IMR-90 (cell line): Measurements from ENCODE around the gene PANK3. TPM values are rescaled to one million over a fixed set of nuclear protein-coding genes. Genes with fewer than 3 reads are reported as not detected.

Experiments used
- ATAC-seq: fragments of 200-7000 bp; cut with Tn5 transposase; 2 replicates; pipeline ENCODE4 v1.9.1; 2020; ENCODE audit warnings: low read depth, mild to moderate bottlenecking, moderate library complexity
- BruUV-seq: library from RNA; stranded (reverse); fragments of 400-500 nt; replicated peaks from 2 replicates; lab custom pipeline; 2021; lab: Mats Ljungman, UMichigan
- CTCF ChIA-PET: fragments of 300-600 bp; formaldehyde crosslinking; extraction: SDS; loops from one replicate; lab custom pipeline; 2021; ENCODE audit warnings: antibody characterized with exemption; lab: Yijun Ruan, JAX
- POLR2A ChIA-PET: fragments of 300-600 bp; sonication (Branson Sonifier 250); formaldehyde crosslinking; loops from one replicate; lab custom pipeline; 2022; ENCODE audit warnings: antibody characterized with exemption; ENCODE audit not compliant: unreplicated experiment; lab: Charles Lee
- DNase-seq: peaks from one replicate; pipeline ENCODE4 v3.0.0; 2013
- H2AFZ ChIP-seq: replicated peaks from 2 replicates; pipeline ENCODE3; 2013; ENCODE audit warnings: low read length, mild to moderate bottlenecking; ENCODE audit not compliant: poor library complexity
- H2AK5ac ChIP-seq: 2 replicates; pipeline ENCODE4 v1.6.1; 2013; ENCODE audit warnings: low read depth, low read length, inconsistent platforms
- H2AK9ac ChIP-seq: replicated peaks from 2 replicates; pipeline ENCODE3; 2013; ENCODE audit warnings: mild to moderate bottlenecking, low read depth, low read length, moderate library complexity; ENCODE audit not compliant: poor library complexity
- H2BK120ac ChIP-seq: 2 replicates; pipeline ENCODE4 v1.6.1; 2013; ENCODE audit warnings: low read depth, low read length, inconsistent platforms
- H2BK15ac ChIP-seq: 3 replicates; pipeline ENCODE4 v1.6.1; 2013; ENCODE audit warnings: low read depth, low read length, inconsistent platforms
- H2BK20ac ChIP-seq: 2 replicates; pipeline ENCODE4 v1.6.1; 2013; ENCODE audit warnings: low read depth, mild to moderate bottlenecking, inconsistent platforms, low read length, moderate library complexity
- H2BK5ac ChIP-seq: 2 replicates; pipeline ENCODE4 v1.6.1; 2013; ENCODE audit warnings: mild to moderate bottlenecking, low read depth, low read length, inconsistent platforms; ENCODE audit not compliant: poor library complexity, severe bottlenecking
- H3K14ac ChIP-seq: replicated peaks from 2 replicates; pipeline ENCODE4 v1.6.1; 2013; ENCODE audit warnings: low read depth, low read length, inconsistent platforms
- H3K18ac ChIP-seq: 2 replicates; pipeline ENCODE4 v1.6.1; 2013; ENCODE audit warnings: low read depth, low read length, control low read depth
- H3K23ac ChIP-seq: 2 replicates; pipeline ENCODE4 v1.6.1; 2013; ENCODE audit warnings: low read depth, low read length, inconsistent platforms
- H3K27ac ChIP-seq: 2 replicates; pipeline ENCODE4 v1.5.1; 2013; ENCODE audit warnings: mild to moderate bottlenecking, control low read depth, low read length; ENCODE audit not compliant: insufficient read depth
- H3K27me3 ChIP-seq: 2 replicates; pipeline ENCODE4 v1.6.1; 2013; ENCODE audit warnings: low read length; ENCODE audit not compliant: control insufficient read depth, insufficient read depth
- H3K36me3 ChIP-seq: 2 replicates; pipeline ENCODE4 v1.6.1; 2013; ENCODE audit warnings: low read length, mixed read lengths; ENCODE audit not compliant: control insufficient read depth, insufficient read depth
- H3K4ac ChIP-seq: 2 replicates; pipeline ENCODE4 v1.6.1; 2013; ENCODE audit warnings: low read depth, low read length, inconsistent platforms
- H3K4me1 ChIP-seq: 2 replicates; pipeline ENCODE4 v1.6.1; 2013; ENCODE audit warnings: low read length, mixed read lengths; ENCODE audit not compliant: control insufficient read depth, insufficient read depth
- H3K4me2 ChIP-seq: 2 replicates; pipeline ENCODE4 v1.6.1; 2013; ENCODE audit warnings: low read depth, mild to moderate bottlenecking, control low read depth, low read length, moderate library complexity
- H3K4me3 ChIP-seq: 2 replicates; pipeline ENCODE4 v1.5.1; 2013; ENCODE audit warnings: low read depth, mild to moderate bottlenecking, control low read depth, low read length, moderate library complexity; ENCODE audit not compliant: insufficient read depth
- H3K56ac ChIP-seq: 2 replicates; pipeline ENCODE4 v1.6.1; 2013; ENCODE audit warnings: low read length, inconsistent platforms; ENCODE audit not compliant: insufficient read depth; ENCODE audit errors: extremely low read depth
- H3K79me1 ChIP-seq, 2 experiments: 2 replicates each; pipeline ENCODE4 v1.6.1; 2013; ENCODE audit warnings: low read length in 2 of 2, inconsistent platforms in 1 of 2, low read depth in 1 of 2
- H3K9ac ChIP-seq: 2 replicates; pipeline ENCODE4 v1.6.1; 2013; ENCODE audit warnings: low read depth, low read length, control low read depth
- H3K9me1 ChIP-seq: 2 replicates; pipeline ENCODE4 v1.6.1; 2013; ENCODE audit warnings: low read length, inconsistent platforms; ENCODE audit not compliant: insufficient read depth
- H3K9me3 ChIP-seq: 2 replicates; pipeline ENCODE4 v1.6.1; 2013; ENCODE audit warnings: low read length; ENCODE audit not compliant: control insufficient read depth, insufficient read depth
- H4K20me1 ChIP-seq: 2 replicates; pipeline ENCODE4 v1.6.1; 2013; ENCODE audit warnings: low read length, inconsistent platforms; ENCODE audit not compliant: insufficient read depth
- H4K5ac ChIP-seq: 2 replicates; pipeline ENCODE4 v1.6.1; 2013; ENCODE audit warnings: mild to moderate bottlenecking, low read depth, low read length, control low read depth
- H4K8ac ChIP-seq, 2 experiments: 2 replicates each; pipeline ENCODE4 v1.6.1; 2013; ENCODE audit warnings: low read depth in 2 of 2, low read length in 2 of 2, control low read depth in 1 of 2, inconsistent platforms in 1 of 2
- H4K91ac ChIP-seq: 2 replicates; pipeline ENCODE4 v1.6.1; 2013; ENCODE audit warnings: low read depth, low read length, inconsistent platforms; ENCODE audit not compliant: insufficient read depth
- ELK1 ChIP-seq: fragments of 150-350 bp; IDR thresholded peaks from 2 replicates; pipeline ENCODE4 v1.6.1; 2016; ENCODE audit warnings: low read depth, mild to moderate bottlenecking, low read length, moderate library complexity, borderline replicate concordance
- FOS ChIP-seq: fragments of 150-350 bp; IDR thresholded peaks from 2 replicates; pipeline ENCODE4 v1.6.1; 2016; ENCODE audit warnings: low read depth, low read length
- MAZ ChIP-seq: IDR thresholded peaks from 2 replicates; pipeline ENCODE4 v1.6.1; 2012; ENCODE audit warnings: low read depth, mild to moderate bottlenecking, low read length, improper control_type of control experiment, moderate library complexity, borderline replicate concordance
- MXI1 ChIP-seq: IDR thresholded peaks from 2 replicates; pipeline ENCODE4 v1.6.1; 2012; ENCODE audit warnings: low read depth, mild to moderate bottlenecking, low read length, moderate library complexity, borderline replicate concordance
- NFE2L2 ChIP-seq: fragments of 150-350 bp; IDR thresholded peaks from 2 replicates; pipeline ENCODE4 v1.6.1; 2016; ENCODE audit warnings: low read depth, mild to moderate bottlenecking, low read length
- RAD21 ChIP-seq: IDR thresholded peaks from 2 replicates; pipeline ENCODE4 v1.6.1; 2012; ENCODE audit warnings: low read length, improper control_type of control experiment
- RCOR1 ChIP-seq: IDR thresholded peaks from 2 replicates; pipeline ENCODE4 v1.6.1; 2012; ENCODE audit warnings: mild to moderate bottlenecking, low read length, improper control_type of control experiment; ENCODE audit not compliant: insufficient replicate concordance
- SMC3 ChIP-seq: fragments of 150-350 bp; IDR thresholded peaks from 2 replicates; pipeline ENCODE4 v1.6.1; 2016; ENCODE audit warnings: low read depth, mild to moderate bottlenecking, antibody characterized with exemption, low read length, moderate library complexity
- WGBS, 2 experiments: methylation state at CpG; one replicate each; pipeline versions ENCODE4 v1.1.5 to v1.1.7; 2013; ENCODE audit warnings: missing lambda C conversion rate in 2 of 2; ENCODE audit not compliant: insufficient read length in 1 of 2; ENCODE audit errors: extremely low coverage in 2 of 2; 5-methylcytosine and 5-hydroxymethylcytosine counted together
- dilution Hi-C: fragments of 300-500 bp; cut with HindIII; formaldehyde crosslinking; loops from one replicate; pipeline ENCODE4 v1.14.3; 2018; ENCODE audit warnings: low sequenced_read_pairs; ENCODE audit not compliant: unreplicated experiment
- in situ Hi-C: fragments of 300-500 bp; cut with MboI; formaldehyde crosslinking; loops from 3 replicates; pipeline ENCODE4 v1.14.3; 2019; ENCODE audit warnings: low sequenced_read_pairs, inconsistent platforms, mixed read lengths
- intact Hi-C: fragments of 100-400 bp; cut with micrococcal nuclease; formaldehyde crosslinking; loops from 2 replicates; pipeline ENCODE4 v1.10.0; 2022
- polyA plus RNA-seq, 3 experiments: library from polyadenylated mRNA; depleted of rRNA; stranded (reverse); fragments of >200 nt; gene quantifications; 2 replicates each; pipeline ENCODE4 v1.2.3, GENCODE V29; 2012; ENCODE audit warnings: low replicate concordance in 1 of 3
- total RNA-seq: library from RNA; depleted of rRNA; stranded (reverse); fragments of >200 nt; gene quantifications from 2 replicates; pipeline ENCODE4 v1.2.3, GENCODE V29; 2012

PANK3 gene
- total and polyA plus RNA-seq, 2 of the 4 experiments (the other 2 are of a cell fraction) = 6.9 to 21.0 TPM

DNA sequence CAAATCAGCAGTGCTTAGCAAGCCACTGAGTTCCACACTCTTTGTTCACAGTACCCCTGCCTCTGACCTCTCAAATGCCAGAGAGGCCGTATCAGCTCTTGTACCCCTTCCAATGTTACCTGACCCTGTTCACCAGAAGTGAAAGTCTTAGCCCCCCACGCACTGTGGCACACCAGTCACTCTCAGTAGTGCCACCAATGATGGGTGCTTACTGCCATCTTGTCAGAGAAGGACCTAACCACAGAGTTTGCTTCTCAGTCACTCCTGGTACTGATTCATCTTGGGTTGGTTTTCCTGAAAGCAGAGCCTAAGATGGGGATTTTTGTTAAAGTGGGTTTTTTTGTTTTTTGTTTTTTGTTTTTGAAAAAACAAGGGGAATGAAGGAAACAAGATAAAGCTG, 28.8 kb upstream of the PANK3 start:
- H3K79me1 ChIP-seq = no peaks in the 10 kb centered on the region
- H3K9ac ChIP-seq = no peak overlapping the region
- no peak overlapping the region for H4K91ac ChIP-seq
- no peak overlapping the region for H2BK15ac ChIP-seq
- H4K5ac ChIP-seq = no peak overlapping the region
- ATAC-seq (no peak), DNase-seq (no peak)
- no peaks in the 10 kb centered on the region for H3K4me1 ChIP-seq
- no peak overlapping the region for H3K18ac ChIP-seq
- in situ Hi-C loops (no loop called here), dilution Hi-C loops (no loop called here), intact Hi-C loops (no loop called here)
- H2AK5ac ChIP-seq = no peak overlapping the region
- WGBS, 2 experiments = 80% methylated on average over 1 of the region's 2 CpGs; no CpG with 5 or more reads in 1 of the 2 experiments
- no peak overlapping the region for H3K23ac ChIP-seq
- H3K14ac ChIP-seq = no peak overlapping the region
- CTCF ChIA-PET = no interaction called here
- no TSS peak for BruUV-seq
- H3K4me3 ChIP-seq = no peak overlapping the region
- no peaks in the 10 kb centered on the region for H3K27me3 ChIP-seq
- H4K20me1 ChIP-seq = no peaks in the 10 kb centered on the region
- no peak overlapping the region for H2BK20ac ChIP-seq
- H3K9me3 ChIP-seq = no peaks in the 10 kb centered on the region
- H2AFZ ChIP-seq = no peak overlapping the region
- H2BK5ac ChIP-seq = no peak overlapping the region
- no peak overlapping the region for H2AK9ac ChIP-seq
- H4K8ac ChIP-seq = no peak overlapping the region
- no peak overlapping the region for H3K56ac ChIP-seq
- no peak overlapping the region for H3K4ac ChIP-seq
- no peak overlapping the region for H3K4me2 ChIP-seq
- H3K36me3 ChIP-seq = no peaks in the 10 kb centered on the region
- TF ChIP-seq SMC3 = no peak
- no peak for TF ChIP-seq ELK1
- TF ChIP-seq RAD21 = no peak
- no peak for TF ChIP-seq MXI1
- TF ChIP-seq MAZ = no peak
- no peak for TF ChIP-seq NFE2L2
- TF ChIP-seq RCOR1 = no peak
- no peak for TF ChIP-seq FOS
- POLR2A ChIA-PET = no interaction called here
- H3K9me1 ChIP-seq = peaks cover 3% of the 10 kb centered on the region; the same call in 1 of the 2 replicates
- no peak overlapping the region for H3K27ac ChIP-seq
- H2BK120ac ChIP-seq = no peak overlapping the region
